Measurements from ENCODE around the gene GHR. TPM values are rescaled to one million over a fixed set of nuclear protein-coding genes. Genes with fewer than 3 reads are reported as not detected.
A peak's percentile ranks its signal among the peaks of the same experiment; 100 is the strongest.

Gene GHR
- total and polyA plus RNA-seq, 8 donors = 0.73 to 3.9 (median 1.3) TPM

DNA sequence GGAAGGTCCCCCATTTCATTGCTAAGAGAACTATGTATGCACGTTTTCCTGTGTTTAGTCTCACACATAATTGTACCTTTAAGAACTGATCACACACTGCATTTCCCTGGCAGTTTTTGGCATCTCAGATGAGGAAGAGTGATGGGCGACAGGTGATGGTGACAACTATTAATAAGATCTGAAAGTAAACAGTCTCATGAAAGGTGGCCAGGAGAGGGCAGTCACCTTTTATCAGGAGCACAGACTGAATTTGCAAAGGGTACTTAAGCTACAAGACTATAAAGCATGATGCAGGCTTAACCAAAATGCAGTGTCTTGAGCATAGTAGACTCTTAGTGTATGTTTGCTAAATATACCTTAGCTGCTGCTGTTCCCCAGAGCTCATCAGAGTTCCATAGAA lies 91.5 kb downstream of the GHR start:
- ATAC-seq (peak in 3 of 4 donors; percentile 37 to 67 (median 40)), FAIRE-seq (no peak), DNase-seq (no peak)
- H3K9me3 ChIP-seq = no peaks in the 10 kb centered on the region
- WGBS, 2 donors = 35 to 40% methylated on average over 2 of the region's 2 CpGs
- H3K4me3 ChIP-seq = no peak overlapping the region
- no peak for TF ChIP-seq CTCF (IDR thresholded peaks at IDR 0.05)
- no peaks in the 10 kb centered on the region for H3K36me3 ChIP-seq
- intact Hi-C loops (cut with DNase I) = no loop called here
- H3K4me1 ChIP-seq = peaks cover 3 to 7% (median 3%) of the 10 kb centered on the region in 3 donors
- no peaks in the 10 kb centered on the region for H3K27me3 ChIP-seq
- H3K27ac ChIP-seq = no peak overlapping the region

- FAIRE-seq (no peak), ATAC-seq (no peak)
- no peak overlapping the region for H3K27ac ChIP-seq
These were observed 92.3 kb downstream of the GHR start for GRCh38 chr5:42515504-42515903.

DNA sequence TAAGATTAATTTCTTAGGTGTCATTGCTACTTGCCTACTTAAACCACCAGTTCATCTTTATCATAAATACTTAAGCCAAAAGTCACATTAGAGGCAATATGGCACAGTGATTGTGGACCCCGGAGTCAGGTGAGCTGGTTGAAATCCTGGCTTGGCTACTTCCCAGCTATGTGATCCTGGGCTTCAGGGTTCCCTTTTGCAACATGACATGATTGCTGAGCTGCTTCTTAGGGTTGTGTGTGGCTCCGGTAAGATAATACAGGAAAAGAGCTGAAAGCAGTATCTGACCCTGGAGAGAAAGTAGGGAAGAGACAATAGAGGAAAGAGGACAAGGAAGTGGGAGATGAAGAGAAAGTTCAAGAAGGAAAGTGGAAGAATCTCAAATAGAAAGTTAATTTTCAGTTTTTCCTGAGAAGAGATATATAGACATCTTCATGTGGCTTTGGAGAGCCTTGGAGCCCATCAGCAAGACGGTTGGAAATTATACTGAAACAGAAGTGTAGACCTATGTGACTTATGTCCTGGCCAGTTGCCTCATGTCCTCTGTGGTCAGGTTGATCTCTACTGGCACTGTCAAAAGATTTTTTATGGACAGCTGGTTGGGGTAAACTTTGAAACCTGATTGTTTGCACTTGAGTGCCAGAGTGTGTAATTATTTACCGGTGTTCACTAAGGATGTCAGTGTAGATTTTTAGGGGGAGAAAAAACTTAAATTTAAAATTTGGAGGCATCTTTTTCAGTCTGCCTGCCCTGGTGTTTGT lies 93.2 kb downstream of the GHR start:
- WGBS, 2 donors = 48 to 61% methylated on average over 4 of the region's 4 CpGs
- no peak overlapping the region for H3K4me3 ChIP-seq
- no peaks in the 10 kb centered on the region for H3K36me3 ChIP-seq
- no peaks in the 10 kb centered on the region for H3K9me3 ChIP-seq
- no peak overlapping the region for H3K27ac ChIP-seq
- intact Hi-C loops (cut with DNase I) = no loop called here
- no peak for TF ChIP-seq CTCF (IDR thresholded peaks at IDR 0.05)
- H3K27me3 ChIP-seq = no peaks in the 10 kb centered on the region
- FAIRE-seq = no peak
- peaks cover 3 to 7% (median 3%) of the 10 kb centered on the region in 3 donors for H3K4me1 ChIP-seq
- no peak for DNase-seq
- peak in 2 of 4 donors; percentile 41 to 51 for ATAC-seq

More at GRCh38 chr5:42515504-42515903, 92.3 kb downstream of the GHR start:
- no peak for DNase-seq
- Histone ChIP-seq H3K27me3 (no peaks in the 10 kb centered on the region), H3K9me3 (no peaks in the 10 kb centered on the region), H3K4me1 (peaks cover 3 to 7% (median 3%) of the 10 kb centered on the region in 3 donors), H3K4me3 (no peak overlapping the region), H3K36me3 (no peaks in the 10 kb centered on the region)
- intact Hi-C loops (cut with DNase I) = no loop called here
- 88% methylated on average over 3 of the region's 3 CpGs for WGBS, 2 donors
- no peak for TF ChIP-seq CTCF (IDR thresholded peaks at IDR 0.05)

- Histone ChIP-seq H3K4me1 (peaks cover 3 to 7% (median 3%) of the 10 kb centered on the region in 3 donors), H3K9me3 (no peaks in the 10 kb centered on the region), H3K36me3 (no peaks in the 10 kb centered on the region), H3K4me3 (no peak overlapping the region), H3K27me3 (no peaks in the 10 kb centered on the region), H3K27ac (no peak overlapping the region)
- no peak for FAIRE-seq
- no peak for DNase-seq
- WGBS, 2 donors = 43 to 47% methylated on average over 2 of the region's 2 CpGs
- TF ChIP-seq CTCF (IDR thresholded peaks at IDR 0.05) = no peak
- no peak for ATAC-seq
- intact Hi-C loops (cut with DNase I) = no loop called here
These were observed 93.9 kb downstream of the GHR start for GRCh38 chr5:42517164-42517563.

DNA sequence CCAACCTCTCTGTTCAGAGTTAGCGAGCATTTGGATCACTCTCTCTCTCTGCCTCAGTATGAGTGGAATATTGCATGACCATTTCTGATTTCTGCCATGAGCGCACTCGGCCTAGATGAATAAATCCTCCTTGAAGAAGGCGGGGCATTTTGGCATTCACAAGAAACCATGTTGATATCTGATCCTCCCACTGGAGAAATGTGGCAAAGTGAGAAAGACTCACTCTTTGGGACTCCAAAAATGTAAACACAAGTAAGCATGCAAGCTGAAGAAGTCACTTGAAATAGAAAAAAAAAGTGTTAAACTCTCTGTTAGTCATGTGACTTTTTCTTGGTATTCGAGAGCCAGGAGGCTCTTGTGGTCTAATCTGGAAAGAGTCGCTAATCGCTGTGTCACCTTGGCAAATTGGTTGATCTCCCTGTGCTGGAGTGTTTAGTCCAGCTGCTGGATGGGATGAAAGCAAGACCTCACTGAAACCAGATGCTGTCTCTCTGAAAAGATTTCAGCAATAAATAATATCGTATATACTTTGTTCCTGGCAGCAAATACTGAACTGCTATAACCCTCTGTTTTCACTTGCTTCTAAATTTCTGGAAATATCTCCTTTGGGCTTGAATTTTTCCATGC lies 95.5 kb downstream of the GHR start:
- no peak for DNase-seq

More for the DNA sequence above, 95.5 kb downstream of the GHR start:
- no peaks in the 10 kb centered on the region for H3K36me3 ChIP-seq
- WGBS, 2 donors = 79 to 84% methylated on average over 8 of the region's 8 CpGs
- intact Hi-C loops (cut with DNase I) = no loop called here
- TF ChIP-seq CTCF (IDR thresholded peaks at IDR 0.05) = no peak
- no peak overlapping the region for H3K27ac ChIP-seq
- no peaks in the 10 kb centered on the region for H3K9me3 ChIP-seq
- no peak overlapping the region for H3K4me3 ChIP-seq
- no peaks in the 10 kb centered on the region for H3K27me3 ChIP-seq
- peaks cover 3 to 7% (median 3%) of the 10 kb centered on the region in 3 donors for H3K4me1 ChIP-seq
- FAIRE-seq = no peak
- peak in 1 of 4 donors; percentile 18 for ATAC-seq

Data from pancreas (tissue), 10 donors.